ENCODE measurements around the gene CDC42BPB. TPM values are rescaled to one million over a fixed set of nuclear protein-coding genes. Genes with fewer than 3 reads are reported as not detected.

CDC42BPB gene
- total RNA-seq, 3 donors from 2014 or later (not counting 1 experiment from before 2014, with no cell fraction given), result 0.86 to 2.3 (median 2.0) TPM

- H3K36me3 Mint-ChIP-seq, result no peaks in the 10 kb centered on the region
- H3K4me1 Mint-ChIP-seq, result no peaks in the 10 kb centered on the region
- intact Hi-C loops (cut with micrococcal nuclease), result loop anchor here (10.0 kb wide), 1 partner anchor 140 kb away; the partner anchor contains the start of gene TRAF3
- Histone ChIP-seq H3K9me3 (ENCODE audit: control insufficient read depth, insufficient read depth, low read length) (no peaks in the 10 kb centered on the region), H3K4me3 (ENCODE audit: low read length) (no peak overlapping the region), H3K27me3 (ENCODE audit: control insufficient read depth, insufficient read depth, low read length) (no peaks in the 10 kb centered on the region), H3K27ac (ENCODE audit: low read length) (no peak overlapping the region), H3K36me3 (ENCODE audit: control insufficient read depth, insufficient read depth, low read length) (peaks cover 2% of the 10 kb centered on the region), H3K4me1 (ENCODE audit: control insufficient read depth, insufficient read depth, low read length) (peaks cover 17% of the 10 kb centered on the region)
- H3K9me3 Mint-ChIP-seq, result no peaks in the 10 kb centered on the region
- no peak for TF ChIP-seq CTCF (IDR thresholded peaks at IDR 0.05)
- 89% methylated on average over 26 of the region's 26 CpGs for WGBS (ENCODE audit: insufficient coverage)
- H3K4me3 Mint-ChIP-seq, result no peak overlapping the region
- H3K27ac Mint-ChIP-seq, result no peak overlapping the region
- ATAC-seq, result no peak
- no peak for DNase-seq
- no peaks in the 10 kb centered on the region for H3K27me3 Mint-ChIP-seq (ENCODE audit: low read depth in 2 of 2)
Measured at GRCh38 chr14:102914474-102915291, 142.7 kb downstream of the CDC42BPB start.

GRCh38 chr14:102913341-102914211 is 143.8 kb downstream of the CDC42BPB start:
- H3K36me3 ChIP-seq (ENCODE audit: control insufficient read depth, insufficient read depth, low read length), result peaks cover 2% of the 10 kb centered on the region
- H3K27me3 ChIP-seq (ENCODE audit: control insufficient read depth, insufficient read depth, low read length), result no peaks in the 10 kb centered on the region
- Mint-ChIP-seq H3K36me3 (no peaks in the 10 kb centered on the region), H3K4me1 (no peaks in the 10 kb centered on the region), H3K27me3 (ENCODE audit: low read depth in 2 of 2) (no peaks in the 10 kb centered on the region), H3K9me3 (no peaks in the 10 kb centered on the region), H3K27ac (no peak overlapping the region), H3K4me3 (no peak overlapping the region)
- intact Hi-C loops (cut with micrococcal nuclease), result loop anchor here (10.0 kb wide), 1 partner anchor 139 kb away; the partner anchor contains the start of gene TRAF3
- H3K4me1 ChIP-seq (ENCODE audit: control insufficient read depth, insufficient read depth, low read length), result peaks cover 17% of the 10 kb centered on the region
- no peak overlapping the region for H3K4me3 ChIP-seq (ENCODE audit: low read length)
- no peaks in the 10 kb centered on the region for H3K9me3 ChIP-seq (ENCODE audit: control insufficient read depth, insufficient read depth, low read length)
- ATAC-seq (no peak), DNase-seq (no peak)
- WGBS (ENCODE audit: insufficient coverage), result 95% methylated on average over 28 of the region's 28 CpGs
- no peak for TF ChIP-seq CTCF (IDR thresholded peaks at IDR 0.05)
- no peak overlapping the region for H3K27ac ChIP-seq (ENCODE audit: low read length)

- no peak for TF ChIP-seq CTCF (IDR thresholded peaks at IDR 0.05)
- no peaks in the 10 kb centered on the region for H3K4me1 Mint-ChIP-seq
- WGBS (ENCODE audit: insufficient coverage), result 93% methylated on average over 21 of the region's 21 CpGs
- intact Hi-C loops (cut with micrococcal nuclease), result loop anchor here (10.0 kb wide), 1 partner anchor 137 kb away; the partner anchor contains the start of gene TRAF3
- H3K27me3 ChIP-seq (ENCODE audit: control insufficient read depth, insufficient read depth, low read length), result no peaks in the 10 kb centered on the region
- no peaks in the 10 kb centered on the region for H3K36me3 Mint-ChIP-seq
- H3K4me3 Mint-ChIP-seq, result no peak overlapping the region
- H3K4me3 ChIP-seq (ENCODE audit: low read length), result no peak overlapping the region
- ATAC-seq, result no peak
- DNase-seq, result no peak
- H3K27ac ChIP-seq (ENCODE audit: low read length), result no peak overlapping the region
- H3K27ac Mint-ChIP-seq, result no peak overlapping the region
- no peaks in the 10 kb centered on the region for H3K9me3 ChIP-seq (ENCODE audit: control insufficient read depth, insufficient read depth, low read length)
- peaks cover 9% of the 10 kb centered on the region for H3K4me1 ChIP-seq (ENCODE audit: control insufficient read depth, insufficient read depth, low read length)
- no peaks in the 10 kb centered on the region for H3K9me3 Mint-ChIP-seq
- H3K27me3 Mint-ChIP-seq (ENCODE audit: low read depth in 2 of 2), result no peaks in the 10 kb centered on the region
- H3K36me3 ChIP-seq (ENCODE audit: control insufficient read depth, insufficient read depth, low read length), result peaks cover 2% of the 10 kb centered on the region
Measured at GRCh38 chr14:102911991-102912761, 145.2 kb downstream of the CDC42BPB start.
